ENCODE data around the gene ERBB3.
A peak's percentile ranks its signal among the peaks of the same experiment; 100 is the strongest.

ERBB3 gene

DNA sequence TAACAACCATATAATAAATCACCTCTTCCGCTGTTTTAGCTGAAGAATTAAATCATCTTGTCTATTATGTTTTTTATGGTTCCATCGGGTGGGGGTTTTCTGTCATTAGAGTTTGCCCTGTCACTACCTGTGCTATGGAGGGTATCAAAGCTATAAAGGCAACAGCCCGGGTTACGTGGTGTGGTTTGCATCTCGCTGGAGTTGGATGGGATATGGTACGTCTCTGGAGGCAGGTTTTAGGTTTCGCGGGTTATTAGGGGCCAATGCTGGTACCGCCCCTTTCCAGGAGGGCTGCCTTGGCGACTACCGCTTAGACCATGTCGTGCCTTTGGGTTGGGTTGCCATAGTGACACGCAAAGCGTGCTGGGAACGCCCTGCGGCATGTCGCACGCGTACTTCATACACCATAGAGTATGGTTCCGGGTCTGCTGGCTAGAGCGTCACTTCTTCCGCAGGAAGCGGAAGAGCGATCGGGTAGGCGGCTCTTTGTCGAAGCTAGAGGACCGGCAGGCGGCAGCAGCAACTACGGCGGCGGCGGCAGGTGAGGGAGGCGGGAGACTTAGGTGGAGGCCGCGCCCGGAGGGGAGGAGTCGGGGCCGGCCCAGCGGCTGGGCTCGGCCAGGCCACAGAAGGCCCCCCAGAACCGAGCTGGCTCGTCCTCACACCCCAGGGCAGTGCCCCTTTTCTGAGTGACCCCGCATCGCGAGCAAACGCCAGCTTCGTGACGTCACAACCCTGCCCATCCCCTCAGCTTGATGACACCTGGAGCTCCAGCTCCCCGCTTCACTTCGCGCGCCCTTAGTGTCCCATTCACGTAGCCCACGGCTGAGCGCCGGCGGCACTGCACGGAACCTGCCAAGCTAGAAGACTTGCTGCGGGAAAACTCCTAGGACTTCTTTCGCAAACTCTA lies 38.1 kb downstream of the ERBB3 start, which contains the start of gene ZC3H10:
TSS of gene ZC3H10 (plus strand) at position 489 of the 910 bp plus-strand sequence. CDS start 2,297 bp downstream, outside the sequence.
- peak within 1 kb of the TSS; percentile 99 for H3K27ac ChIP-seq
- TF ChIP-seq, protein P1, sequence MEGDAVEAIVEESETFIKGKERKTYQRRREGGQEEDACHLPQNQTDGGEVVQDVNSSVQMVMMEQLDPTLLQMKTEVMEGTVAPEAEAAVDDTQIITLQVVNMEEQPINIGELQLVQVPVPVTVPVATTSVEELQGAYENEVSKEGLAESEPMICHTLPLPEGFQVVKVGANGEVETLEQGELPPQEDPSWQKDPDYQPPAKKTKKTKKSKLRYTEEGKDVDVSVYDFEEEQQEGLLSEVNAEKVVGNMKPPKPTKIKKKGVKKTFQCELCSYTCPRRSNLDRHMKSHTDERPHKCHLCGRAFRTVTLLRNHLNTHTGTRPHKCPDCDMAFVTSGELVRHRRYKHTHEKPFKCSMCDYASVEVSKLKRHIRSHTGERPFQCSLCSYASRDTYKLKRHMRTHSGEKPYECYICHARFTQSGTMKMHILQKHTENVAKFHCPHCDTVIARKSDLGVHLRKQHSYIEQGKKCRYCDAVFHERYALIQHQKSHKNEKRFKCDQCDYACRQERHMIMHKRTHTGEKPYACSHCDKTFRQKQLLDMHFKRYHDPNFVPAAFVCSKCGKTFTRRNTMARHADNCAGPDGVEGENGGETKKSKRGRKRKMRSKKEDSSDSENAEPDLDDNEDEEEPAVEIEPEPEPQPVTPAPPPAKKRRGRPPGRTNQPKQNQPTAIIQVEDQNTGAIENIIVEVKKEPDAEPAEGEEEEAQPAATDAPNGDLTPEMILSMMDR (IDR thresholded peaks at IDR 0.05) = peak; percentile 86
- no peak for TF ChIP-seq ZFX (IDR thresholded peaks at IDR 0.05; ENCODE audit: borderline replicate concordance)

DNA sequence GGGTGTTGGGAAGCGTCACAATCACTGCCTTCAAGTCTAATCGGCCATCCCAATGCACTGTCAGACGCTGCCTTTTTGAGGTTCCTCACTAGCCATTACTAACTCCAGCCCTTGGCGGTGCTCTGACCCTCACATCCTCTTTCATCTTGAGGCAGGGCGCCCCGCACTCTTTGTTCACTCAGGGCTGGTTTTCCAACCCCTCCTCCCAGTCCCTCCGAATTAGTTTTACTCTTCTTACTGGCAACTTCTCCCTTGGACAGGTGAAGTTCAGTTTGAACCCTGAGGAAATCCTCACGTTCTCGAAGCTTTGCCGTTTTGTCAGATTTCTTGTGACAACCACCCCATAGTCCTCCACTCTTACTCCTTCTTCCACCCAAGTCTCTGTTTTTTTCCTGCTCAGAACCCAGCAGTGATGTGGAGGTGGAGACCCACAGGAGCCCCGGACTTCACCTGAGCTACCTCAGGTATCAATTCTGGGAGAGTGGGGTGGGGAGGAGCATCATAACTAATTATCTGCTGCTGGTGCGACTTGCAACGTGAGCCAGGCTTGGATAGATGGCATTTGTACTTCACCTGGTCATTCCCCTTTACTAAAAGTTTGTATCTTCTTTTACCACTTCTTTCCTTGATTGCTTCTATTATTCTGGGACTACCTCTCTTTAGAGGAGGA lies 38.9 kb downstream of the ERBB3 start:
- peak overlapping the region; percentile 99 for H3K27ac ChIP-seq
- TF ChIP-seq, protein P1 (IDR thresholded peaks at IDR 0.05) = no peak
- no peak for TF ChIP-seq ZFX (IDR thresholded peaks at IDR 0.05; ENCODE audit: borderline replicate concordance)

DNA sequence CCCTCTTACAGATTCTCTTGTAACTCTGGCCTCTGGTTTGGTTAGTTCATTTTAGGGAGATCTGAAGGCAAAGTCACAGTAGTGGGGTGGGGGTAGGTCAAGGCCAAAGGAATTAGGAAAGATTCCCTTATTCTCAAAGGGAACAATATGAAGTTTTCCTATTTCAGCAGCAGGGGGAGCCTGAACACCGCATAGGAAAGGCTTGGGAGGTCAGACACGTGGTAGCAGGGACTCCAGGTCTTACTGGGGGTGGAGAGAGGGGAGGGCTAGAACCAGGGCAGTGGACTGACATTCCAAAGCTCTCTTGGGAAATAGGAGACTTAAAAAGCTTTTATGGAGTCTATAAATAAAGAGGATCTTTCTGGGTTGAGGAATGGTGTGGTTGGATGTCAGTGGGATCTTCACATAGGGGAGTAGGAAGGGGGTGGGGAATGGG lies 39.4 kb downstream of the ERBB3 start:
- TF ChIP-seq ZFX (IDR thresholded peaks at IDR 0.05; ENCODE audit: borderline replicate concordance) = no peak
- TF ChIP-seq, protein P1 (IDR thresholded peaks at IDR 0.05) = peak; percentile 98
- peak overlapping the region; percentile 99 for H3K27ac ChIP-seq

- H3K27ac ChIP-seq = peak overlapping the region; percentile 99
- TF ChIP-seq ZFX (IDR thresholded peaks at IDR 0.05; ENCODE audit: borderline replicate concordance) = no peak
- TF ChIP-seq, protein P1 (IDR thresholded peaks at IDR 0.05) = no peak
These were observed 40.3 kb downstream of the ERBB3 start for GRCh38 chr12:56120158-56120846.

GRCh38 chr12:56121204-56121870 lies 41.4 kb downstream of the ERBB3 start:
- TF ChIP-seq ZFX (IDR thresholded peaks at IDR 0.05; ENCODE audit: borderline replicate concordance) = no peak
- TF ChIP-seq, protein P1 (IDR thresholded peaks at IDR 0.05) = no peak
- H3K27ac ChIP-seq = no peak overlapping the region

- H3K27ac ChIP-seq = no peak overlapping the region
- TF ChIP-seq ZFX (IDR thresholded peaks at IDR 0.05; ENCODE audit: borderline replicate concordance) = no peak
- TF ChIP-seq, protein P1 (IDR thresholded peaks at IDR 0.05) = no peak
These were observed 42.7 kb downstream of the ERBB3 start for GRCh38 chr12:56122637-56123036.

All from 22Rv1 (cell line).